HCT116 (cell line): ENCODE measurements around the gene ATRIP. TPM values are rescaled to one million over a fixed set of nuclear protein-coding genes. Genes with fewer than 3 reads are reported as not detected.

Experiments
- ATAC-seq: fragments of 200-7000 bp; cut with Tn5 transposase; 2 replicates; pipeline ENCODE4 v1.9.1; 2020; ENCODE audit warnings: mild to moderate bottlenecking, moderate library complexity
- BruUV-seq: library from RNA; stranded (reverse); fragments of 400-500 nt; replicated peaks from 2 replicates; lab custom pipeline; 2021; lab: Mats Ljungman, UMichigan
- CTCF ChIA-PET: fragments of 300-600 bp; sonication (Branson Sonifier 250); formaldehyde crosslinking; loops from one replicate; lab custom pipeline; 2021; ENCODE audit warnings: antibody characterized with exemption; lab: Charles Lee
- POLR2A ChIA-PET: fragments of 300-600, 350-600 bp; sonication (Branson Sonifier 250); formaldehyde crosslinking; loops from one replicate; lab custom pipeline; 2021; ENCODE audit warnings: antibody characterized with exemption; lab: Charles Lee
- RAD21 ChIA-PET, 2 experiments: fragments of 300-600 bp; sonication (Branson Sonifier 250); formaldehyde crosslinking; loops; one replicate each; lab custom pipeline; 2023; ENCODE audit warnings: low total read pairs in 2 of 2; ENCODE audit not compliant: uncharacterized antibody in 2 of 2, unreplicated experiment in 2 of 2, low non-redundant PET in 1 of 2; lab: Charles Lee
- DNase-seq: peaks from one replicate; pipeline ENCODE4 v3.0.0-alpha.2; 2010; ENCODE audit warnings: low read depth, low spot score
- H2AFZ ChIP-seq: fragments of 200-600 bp; shearing (Covaris generic), sonication (generic); 2 replicates; pipeline ENCODE4 v1.6.1; 2017; ENCODE audit warnings: low read depth, mixed run types, mixed read lengths, antibody characterized with exemption, low read length; ENCODE audit not compliant: poor library complexity, severe bottlenecking
- H3K27ac ChIP-seq: 2 replicates; pipeline ENCODE4 v1.5.1; 2012; ENCODE audit warnings: low read depth, low read length
- H3K27me3 ChIP-seq: fragments of 200-600 bp; sonication (generic); 2 replicates; pipeline ENCODE4 v1.6.1; 2016; ENCODE audit warnings: mixed run types, low read length, mixed read lengths; ENCODE audit not compliant: insufficient read depth
- H3K36me3 ChIP-seq, 2 experiments: fragments of 200-500 bp in 1 of 2; fragments of 200-600 bp in 1 of 2; sonication (Bioruptor generic) in 1 of 2; sonication (generic) in 1 of 2; 2 replicates each; pipeline versions ENCODE4 v1.5.1 to v1.6.1; 2014 to 2016; ENCODE audit warnings: low read length in 2 of 2, inconsistent platforms in 1 of 2, mixed read lengths in 1 of 2, mixed run types in 1 of 2; ENCODE audit not compliant: insufficient read depth in 2 of 2, control insufficient read depth in 1 of 2
- H3K4me1 ChIP-seq, 2 experiments: fragments of 200-600 bp in 1 of 2; sonication (generic) in 1 of 2; 2 replicates each; pipeline versions ENCODE4 v1.5.1 to v1.6.1; 2012 to 2017; ENCODE audit warnings: low read length in 2 of 2, inconsistent platforms in 1 of 2, mild to moderate bottlenecking in 1 of 2, mixed read lengths in 1 of 2, mixed run types in 1 of 2, moderate library complexity in 1 of 2; ENCODE audit not compliant: insufficient read depth in 2 of 2, control insufficient read depth in 1 of 2
- H3K4me2 ChIP-seq: fragments of 200-600 bp; sonication (generic); 2 replicates; pipeline ENCODE4 v1.6.1; 2017; ENCODE audit warnings: mixed run types, low read length, mixed read lengths
- H3K4me3 ChIP-seq, 2 experiments: fragments of 200-600 bp in 1 of 2; sonication (generic) in 1 of 2; replicated peaks in 1 of 2; 2 replicates each; pipeline ENCODE4 v1.5.1; 2011 to 2016; ENCODE audit warnings: low read length in 2 of 2, control low read depth in 1 of 2, low read depth in 1 of 2, mild to moderate bottlenecking in 1 of 2, mixed read lengths in 1 of 2, mixed run types in 1 of 2
- H3K79me2 ChIP-seq: fragments of 200-600 bp; sonication (generic); 2 replicates; pipeline ENCODE4 v1.6.1; 2017; ENCODE audit warnings: mild to moderate bottlenecking, mixed run types, low read length, moderate library complexity, mixed read lengths; ENCODE audit not compliant: insufficient read depth
- H3K9ac ChIP-seq: fragments of 200-600 bp; sonication (generic); 2 replicates; pipeline ENCODE4 v1.6.1; 2016; ENCODE audit warnings: low read length, mixed read lengths
- H3K9me2 ChIP-seq: fragments of 200-600 bp; sonication (generic), shearing (Covaris generic); 2 replicates; pipeline ENCODE4 v1.6.1; 2017; ENCODE audit warnings: mixed run types, mild to moderate bottlenecking, moderate library complexity; ENCODE audit not compliant: insufficient read depth
- H3K9me3 ChIP-seq, 2 experiments: fragments of 200-500 bp in 1 of 2; fragments of 200-600 bp in 1 of 2; sonication (Bioruptor generic) in 1 of 2; sonication (generic) in 1 of 2; 2 replicates each; pipeline ENCODE4 v1.6.1; 2014 to 2017; ENCODE audit warnings: low read length in 2 of 2, mixed read lengths in 2 of 2, inconsistent platforms in 1 of 2, low read depth in 1 of 2, mild to moderate bottlenecking in 1 of 2, mixed run types in 1 of 2, moderate library complexity in 1 of 2; ENCODE audit not compliant: control insufficient read depth in 1 of 2, insufficient read depth in 1 of 2
- H4K20me1 ChIP-seq: fragments of 200-600 bp; sonication (generic), shearing (Covaris generic); 2 replicates; pipeline ENCODE4 v1.6.1; 2017; ENCODE audit warnings: mixed run types, mild to moderate bottlenecking, moderate library complexity; ENCODE audit not compliant: insufficient read depth
- CBX3 ChIP-seq: IDR thresholded peaks from 2 replicates; pipeline ENCODE4 v1.6.1; 2012; ENCODE audit warnings: low read depth
- CEBPB ChIP-seq: IDR thresholded peaks from 2 replicates; pipeline ENCODE4 v1.6.1; 2012; ENCODE audit warnings: low read depth
- EGR1 ChIP-seq: IDR thresholded peaks from 2 replicates; pipeline ENCODE4 v1.6.1; 2012; ENCODE audit warnings: low read depth
- ELF1 ChIP-seq: IDR thresholded peaks from 2 replicates; pipeline ENCODE4 v1.6.1; 2012; ENCODE audit warnings: low read depth, borderline replicate concordance
- EZH2 ChIP-seq: fragments of 200-600 bp; sonication (generic); IDR thresholded peaks from 2 replicates; pipeline ENCODE4 v1.6.1; 2017; ENCODE audit warnings: antibody characterized with exemption, mixed run types
- EZH2phosphoT487 ChIP-seq: fragments of 200-600 bp; IDR thresholded peaks from 2 replicates; pipeline ENCODE4 v1.6.1; 2018; ENCODE audit warnings: antibody characterized with exemption, borderline replicate concordance
- JUND ChIP-seq: IDR thresholded peaks from 2 replicates; pipeline ENCODE4 v1.6.1; 2012
- POLR2A ChIP-seq: IDR thresholded peaks from 2 replicates; pipeline ENCODE4 v1.7.0; 2011; ENCODE audit warnings: borderline replicate concordance; ENCODE audit not compliant: insufficient read depth, insufficient read length; ENCODE audit errors: extremely low read depth
- POLR2AphosphoS5 ChIP-seq: IDR thresholded peaks from 2 replicates; pipeline ENCODE4 v1.6.1; 2011; ENCODE audit warnings: mild to moderate bottlenecking, low read depth, low read length, moderate library complexity
- RAD21 ChIP-seq: IDR thresholded peaks from 2 replicates; pipeline ENCODE4 v1.6.1; 2012; ENCODE audit warnings: low read depth, mild to moderate bottlenecking
- SP1 ChIP-seq: IDR thresholded peaks from 2 replicates; pipeline ENCODE4 v1.6.1; 2012; ENCODE audit warnings: low read depth
- SRF ChIP-seq: IDR thresholded peaks from 2 replicates; pipeline ENCODE4 v1.6.1; 2012; ENCODE audit warnings: low read depth
- TCF7L2 ChIP-seq: IDR thresholded peaks from 2 replicates; pipeline ENCODE4 v1.7.0; 2011; ENCODE audit warnings: borderline replicate concordance, inconsistent platforms; ENCODE audit not compliant: insufficient read depth, insufficient read length; ENCODE audit errors: extremely low read depth
- YY1 ChIP-seq: IDR thresholded peaks from 2 replicates; pipeline ENCODE4 v1.6.1; 2011; ENCODE audit warnings: low read length, low read depth, moderate library complexity, mild to moderate bottlenecking; ENCODE audit not compliant: insufficient replicate concordance; ENCODE audit errors: extremely low read depth
- ZFX ChIP-seq: fragments of 450-650 bp; IDR thresholded peaks from 2 replicates; pipeline ENCODE4 v1.6.1; 2017
- ZNF274 ChIP-seq: fragments of 200-500 bp; sonication (Bioruptor generic); IDR thresholded peaks from 2 replicates; pipeline ENCODE4 v1.6.1; 2014; ENCODE audit warnings: mild to moderate bottlenecking, low read depth, low read length, inconsistent platforms
- intact Hi-C: fragments of 100-400 bp; cut with micrococcal nuclease; formaldehyde crosslinking; loops from 2 replicates; pipeline ENCODE4 v1.10.0; 2022
- total RNA-seq: library from RNA; stranded (reverse); gene quantifications from one replicate; pipeline ENCODE4 v1.2.1, GENCODE V29; 2021; ENCODE audit not compliant: unreplicated experiment
- TF ChIP-seq, protein P1 (sequence below): IDR thresholded peaks from 2 replicates; pipeline ENCODE4 v1.6.1; 2012
- TF ChIP-seq, protein P2 (sequence below): IDR thresholded peaks from 2 replicates; pipeline ENCODE4 v1.6.1; 2011; ENCODE audit warnings: mild to moderate bottlenecking, low read length, moderate library complexity; ENCODE audit not compliant: insufficient replicate concordance; ENCODE audit errors: extremely low read depth
- TF ChIP-seq, protein P3 (sequence below), 3 experiments: fragments of 200-600 bp in 1 of 3; sonication (generic) in 1 of 3; IDR thresholded peaks in 2 of 3; conservative IDR thresholded peaks in 1 of 3; 2 replicates each; pipeline ENCODE4 v1.5.1; 2012 to 2017; ENCODE audit warnings: low read depth in 2 of 3, low read length in 2 of 3, antibody characterized with exemption in 1 of 3, borderline replicate concordance in 1 of 3, control low read depth in 1 of 3, mild to moderate bottlenecking in 1 of 3, mixed read lengths in 1 of 3, mixed run types in 1 of 3, moderate library complexity in 1 of 3; ENCODE audit not compliant: insufficient read depth in 1 of 3
- TF ChIP-seq, protein P4 (sequence below): IDR thresholded peaks from 2 replicates; pipeline ENCODE4 v1.6.1; 2012

ATRIP gene
- total RNA-seq, 1 experiment from 2014 or later, result 15.6 TPM

DNA sequence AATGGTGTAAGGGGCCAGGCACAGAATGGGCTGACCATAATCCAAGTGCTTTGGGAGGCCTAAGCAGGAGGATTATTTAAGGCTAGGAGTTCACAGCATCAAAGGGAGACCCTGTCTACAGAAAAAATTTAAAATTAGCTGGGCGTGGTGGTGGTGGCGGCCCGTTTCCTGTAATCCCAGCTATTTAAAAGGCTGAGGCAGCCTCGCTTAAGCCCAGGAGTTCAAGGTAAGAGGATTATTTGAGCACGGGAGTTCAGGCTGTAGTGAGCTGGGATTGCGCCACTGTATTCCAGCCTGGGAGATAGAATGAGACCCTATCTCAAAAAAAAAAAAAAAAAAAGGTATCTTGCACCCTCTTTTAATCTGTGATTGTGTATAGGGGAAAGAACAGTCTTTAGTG is 4.6 kb upstream of the ATRIP start (continued):
- TF ChIP-seq ELF1 (no peak), CEBPB (no peak), SP1 (no peak)
- TF ChIP-seq, protein P1, sequence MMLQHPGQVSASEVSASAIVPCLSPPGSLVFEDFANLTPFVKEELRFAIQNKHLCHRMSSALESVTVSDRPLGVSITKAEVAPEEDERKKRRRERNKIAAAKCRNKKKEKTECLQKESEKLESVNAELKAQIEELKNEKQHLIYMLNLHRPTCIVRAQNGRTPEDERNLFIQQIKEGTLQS, result no peak

DNA sequence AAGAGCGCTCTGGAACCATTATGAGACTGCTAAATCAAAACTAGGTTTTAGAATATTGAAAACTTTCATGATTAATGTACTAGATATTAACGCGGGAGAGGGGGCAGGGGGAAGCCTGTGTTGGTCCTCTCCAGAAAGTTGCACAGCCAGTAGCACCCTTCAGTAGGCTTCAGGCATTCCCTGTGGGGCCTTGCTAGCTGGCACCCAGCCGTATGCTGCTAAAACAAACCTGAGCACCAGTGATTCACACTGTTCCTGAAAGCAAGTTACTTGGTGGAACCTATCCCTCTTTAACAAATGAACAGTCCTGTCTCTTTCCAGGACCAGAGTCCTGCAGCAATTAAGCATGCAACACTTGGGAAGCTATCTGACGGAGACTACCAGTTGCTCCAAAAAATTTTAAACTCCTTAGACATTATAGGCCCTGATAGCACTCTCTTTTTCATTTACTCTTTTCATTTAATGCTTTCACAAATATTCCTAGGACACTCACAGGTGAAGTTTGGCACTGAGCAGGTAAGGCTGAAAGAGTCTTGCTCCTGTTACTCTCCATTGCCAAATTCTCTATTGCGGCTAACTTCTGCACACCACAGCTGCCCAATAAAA is 1.2 kb upstream of the ATRIP start:
- peak overlapping the region; percentile 82; the same call in 1 of the 2 replicates for H3K27ac ChIP-seq
- H3K36me3 ChIP-seq, result peaks cover 16 to 34% of the 10 kb centered on the region in 2 experiments
- H3K9ac ChIP-seq, result peak overlapping the region; percentile 87
- H3K4me3 ChIP-seq, result peak overlapping the region; percentile 96 to 97
- ATAC-seq (no peak), DNase-seq (no peak)
- ChIA-PET CTCF (interaction anchor here (0.8 to 4.6 kb wide), 5 partner anchors 10 to 251 kb away, joined by 3 to 50 read pairs (median 5); no protein-coding TSS in a partner anchor), POLR2A (interaction anchor here (1.3 kb wide), 1 partner anchor 28 kb away, joined by 5 read pairs; no protein-coding TSS in a partner anchor), RAD21 (interaction anchor here in 1 of 2 experiments (1.9 kb wide), 1 partner anchor 112 kb away, joined by 4 read pairs; the partner anchor contains the start of gene PFKFB4)
- no peak overlapping the region for H2AFZ ChIP-seq
- H3K4me2 ChIP-seq, result peak overlapping the region; percentile 84
- H4K20me1 ChIP-seq, result no peaks in the 10 kb centered on the region
- peaks cover 17 to 31% of the 10 kb centered on the region in 2 experiments for H3K4me1 ChIP-seq
- H3K9me3 ChIP-seq, result no peaks in the 10 kb centered on the region
- TF ChIP-seq, protein P1, result no peak
- TF ChIP-seq POLR2AphosphoS5, result no peak; the same call in 1 of the 2 replicates
- no peak for TF ChIP-seq POLR2A
- no peak for TF ChIP-seq CEBPB
- no peak for TF ChIP-seq ZFX
- TF ChIP-seq, protein P2, sequence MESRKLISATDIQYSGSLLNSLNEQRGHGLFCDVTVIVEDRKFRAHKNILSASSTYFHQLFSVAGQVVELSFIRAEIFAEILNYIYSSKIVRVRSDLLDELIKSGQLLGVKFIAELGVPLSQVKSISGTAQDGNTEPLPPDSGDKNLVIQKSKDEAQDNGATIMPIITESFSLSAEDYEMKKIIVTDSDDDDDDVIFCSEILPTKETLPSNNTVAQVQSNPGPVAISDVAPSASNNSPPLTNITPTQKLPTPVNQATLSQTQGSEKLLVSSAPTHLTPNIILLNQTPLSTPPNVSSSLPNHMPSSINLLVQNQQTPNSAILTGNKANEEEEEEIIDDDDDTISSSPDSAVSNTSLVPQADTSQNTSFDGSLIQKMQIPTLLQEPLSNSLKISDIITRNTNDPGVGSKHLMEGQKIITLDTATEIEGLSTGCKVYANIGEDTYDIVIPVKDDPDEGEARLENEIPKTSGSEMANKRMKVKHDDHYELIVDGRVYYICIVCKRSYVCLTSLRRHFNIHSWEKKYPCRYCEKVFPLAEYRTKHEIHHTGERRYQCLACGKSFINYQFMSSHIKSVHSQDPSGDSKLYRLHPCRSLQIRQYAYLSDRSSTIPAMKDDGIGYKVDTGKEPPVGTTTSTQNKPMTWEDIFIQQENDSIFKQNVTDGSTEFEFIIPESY, result no peak
- no peak for TF ChIP-seq YY1
- no peak for TF ChIP-seq ZNF274
- TF ChIP-seq CBX3, result no peak
- no peak for TF ChIP-seq JUND
- TF ChIP-seq, protein P3, sequence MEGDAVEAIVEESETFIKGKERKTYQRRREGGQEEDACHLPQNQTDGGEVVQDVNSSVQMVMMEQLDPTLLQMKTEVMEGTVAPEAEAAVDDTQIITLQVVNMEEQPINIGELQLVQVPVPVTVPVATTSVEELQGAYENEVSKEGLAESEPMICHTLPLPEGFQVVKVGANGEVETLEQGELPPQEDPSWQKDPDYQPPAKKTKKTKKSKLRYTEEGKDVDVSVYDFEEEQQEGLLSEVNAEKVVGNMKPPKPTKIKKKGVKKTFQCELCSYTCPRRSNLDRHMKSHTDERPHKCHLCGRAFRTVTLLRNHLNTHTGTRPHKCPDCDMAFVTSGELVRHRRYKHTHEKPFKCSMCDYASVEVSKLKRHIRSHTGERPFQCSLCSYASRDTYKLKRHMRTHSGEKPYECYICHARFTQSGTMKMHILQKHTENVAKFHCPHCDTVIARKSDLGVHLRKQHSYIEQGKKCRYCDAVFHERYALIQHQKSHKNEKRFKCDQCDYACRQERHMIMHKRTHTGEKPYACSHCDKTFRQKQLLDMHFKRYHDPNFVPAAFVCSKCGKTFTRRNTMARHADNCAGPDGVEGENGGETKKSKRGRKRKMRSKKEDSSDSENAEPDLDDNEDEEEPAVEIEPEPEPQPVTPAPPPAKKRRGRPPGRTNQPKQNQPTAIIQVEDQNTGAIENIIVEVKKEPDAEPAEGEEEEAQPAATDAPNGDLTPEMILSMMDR (IDR thresholded peaks at IDR 0.05 in 2 of 3, conservative IDR thresholded peaks at IDR 0.05 in 1 of 3; ENCODE audit: borderline replicate concordance in 1 of 3, insufficient read depth in 1 of 3, low read depth in 2 of 3, low read length in 2 of 3), result no peak
- TF ChIP-seq EZH2, result no peak
- no peak for TF ChIP-seq SRF
- TF ChIP-seq EGR1, result no peak
- no peak for TF ChIP-seq TCF7L2
- TF ChIP-seq, protein P4, sequence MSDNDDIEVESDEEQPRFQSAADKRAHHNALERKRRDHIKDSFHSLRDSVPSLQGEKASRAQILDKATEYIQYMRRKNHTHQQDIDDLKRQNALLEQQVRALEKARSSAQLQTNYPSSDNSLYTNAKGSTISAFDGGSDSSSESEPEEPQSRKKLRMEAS, result no peak
- TF ChIP-seq SP1, result no peak
- no peak for TF ChIP-seq RAD21
- TF ChIP-seq EZH2phosphoT487, result no peak
- no peaks in the 10 kb centered on the region for H3K9me2 ChIP-seq
- intact Hi-C loops, result no loop called here
- peaks cover 60% of the 10 kb centered on the region for H3K79me2 ChIP-seq
- no TSS peak for BruUV-seq
- no peaks in the 10 kb centered on the region for H3K27me3 ChIP-seq
